Measurements from ENCODE around the gene LTB4R2.

DNA sequence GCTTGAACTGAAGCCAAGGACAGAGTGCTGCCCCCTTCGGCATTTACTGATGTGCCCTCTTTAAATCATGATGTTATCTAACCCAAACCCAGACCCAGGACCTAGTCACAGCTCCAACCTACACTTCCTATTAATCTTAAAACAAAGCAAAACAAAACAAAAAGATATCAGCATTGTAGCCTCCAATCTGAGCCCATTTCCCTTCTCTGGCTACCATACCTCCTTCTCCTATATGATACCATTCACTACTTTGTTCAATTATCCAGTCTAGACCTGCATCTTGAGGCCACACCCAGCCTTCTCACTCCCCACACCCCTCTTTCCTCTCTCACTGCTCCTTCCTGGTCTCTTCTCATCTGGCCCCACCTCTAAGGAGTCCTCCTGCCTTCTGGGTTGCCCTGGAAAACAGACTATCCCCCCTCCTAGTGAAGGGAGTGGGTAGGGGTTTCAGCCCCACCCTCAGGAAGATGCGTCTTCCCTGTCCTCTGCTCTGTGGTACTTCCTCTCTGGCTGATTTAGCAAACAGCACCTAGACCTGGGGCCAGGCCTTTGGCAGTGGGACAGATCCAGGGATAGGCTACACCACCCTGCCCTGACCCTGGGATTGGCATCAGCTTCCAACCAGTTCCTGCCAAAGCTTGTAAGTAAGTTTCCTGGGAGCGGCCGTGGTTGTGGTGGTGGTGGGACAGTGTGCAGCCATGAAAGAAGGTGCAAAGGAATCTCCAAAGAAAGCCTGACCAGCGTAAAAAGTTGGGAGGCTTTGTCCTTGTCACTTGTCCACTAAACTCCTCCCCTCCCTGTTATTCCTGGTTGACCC lies 4.6 kb downstream of the LTB4R2 start:
- TF ChIP-seq, protein P1, sequence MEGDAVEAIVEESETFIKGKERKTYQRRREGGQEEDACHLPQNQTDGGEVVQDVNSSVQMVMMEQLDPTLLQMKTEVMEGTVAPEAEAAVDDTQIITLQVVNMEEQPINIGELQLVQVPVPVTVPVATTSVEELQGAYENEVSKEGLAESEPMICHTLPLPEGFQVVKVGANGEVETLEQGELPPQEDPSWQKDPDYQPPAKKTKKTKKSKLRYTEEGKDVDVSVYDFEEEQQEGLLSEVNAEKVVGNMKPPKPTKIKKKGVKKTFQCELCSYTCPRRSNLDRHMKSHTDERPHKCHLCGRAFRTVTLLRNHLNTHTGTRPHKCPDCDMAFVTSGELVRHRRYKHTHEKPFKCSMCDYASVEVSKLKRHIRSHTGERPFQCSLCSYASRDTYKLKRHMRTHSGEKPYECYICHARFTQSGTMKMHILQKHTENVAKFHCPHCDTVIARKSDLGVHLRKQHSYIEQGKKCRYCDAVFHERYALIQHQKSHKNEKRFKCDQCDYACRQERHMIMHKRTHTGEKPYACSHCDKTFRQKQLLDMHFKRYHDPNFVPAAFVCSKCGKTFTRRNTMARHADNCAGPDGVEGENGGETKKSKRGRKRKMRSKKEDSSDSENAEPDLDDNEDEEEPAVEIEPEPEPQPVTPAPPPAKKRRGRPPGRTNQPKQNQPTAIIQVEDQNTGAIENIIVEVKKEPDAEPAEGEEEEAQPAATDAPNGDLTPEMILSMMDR (IDR thresholded peaks at IDR 0.05; ENCODE audit: insufficient read depth, low read depth, low read length): no peak
- TF ChIP-seq EZH2 (IDR thresholded peaks at IDR 0.05; ENCODE audit: insufficient read depth, low read length): no peak

Data from astrocyte (in vitro differentiated cells and primary cell).